Upper lobe of left lung (tissue), 4 donors: ENCODE measurements around the gene ROCK2.

Experiments
- POLR2A ChIP-seq, 4 donors: fragments of 450-650 bp; IDR thresholded peaks; one replicate each; pipeline ENCODE4 v1.5.1; 2016 to 2017; ENCODE audit warnings: antibody characterized with exemption in 4 of 4, mild to moderate bottlenecking in 2 of 4
- TF ChIP-seq, protein P1 (sequence below), 6 experiments: fragments of 450-650 bp in 4 of 6; fragments of 200-600 bp in 2 of 6; sonication (generic) in 2 of 6; IDR thresholded peaks; one replicate each; pipeline ENCODE4 v1.5.1; 2016 to 2019; ENCODE audit warnings: antibody characterized with exemption in 6 of 6

DNA sequence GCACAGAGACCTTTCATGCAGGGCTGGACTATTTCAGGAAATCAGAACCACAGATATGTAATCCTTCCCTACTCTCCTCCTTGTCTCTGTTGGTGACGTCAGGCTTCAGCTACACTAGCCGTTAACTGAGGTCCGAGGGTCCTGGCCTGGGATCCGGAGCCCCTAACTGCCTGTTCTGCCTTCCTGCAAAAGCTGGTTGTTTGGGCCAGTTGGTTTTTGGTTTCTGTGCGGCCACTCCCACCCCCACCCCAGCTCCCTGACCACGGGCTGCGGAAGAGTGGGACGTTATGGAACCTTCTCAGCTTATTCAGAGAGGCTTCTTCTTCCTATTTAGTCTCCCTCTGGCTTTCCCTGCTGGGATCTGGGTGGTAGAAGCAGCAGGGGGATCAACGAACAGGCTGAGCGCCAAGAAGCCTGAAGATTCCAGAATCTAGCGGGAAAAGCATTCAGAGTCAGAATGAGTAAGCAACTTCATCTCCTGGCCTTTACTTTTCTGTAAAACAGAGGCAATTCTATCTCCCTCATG lies 49.3 kb upstream of the ROCK2 start:
- TF ChIP-seq, protein P1, sequence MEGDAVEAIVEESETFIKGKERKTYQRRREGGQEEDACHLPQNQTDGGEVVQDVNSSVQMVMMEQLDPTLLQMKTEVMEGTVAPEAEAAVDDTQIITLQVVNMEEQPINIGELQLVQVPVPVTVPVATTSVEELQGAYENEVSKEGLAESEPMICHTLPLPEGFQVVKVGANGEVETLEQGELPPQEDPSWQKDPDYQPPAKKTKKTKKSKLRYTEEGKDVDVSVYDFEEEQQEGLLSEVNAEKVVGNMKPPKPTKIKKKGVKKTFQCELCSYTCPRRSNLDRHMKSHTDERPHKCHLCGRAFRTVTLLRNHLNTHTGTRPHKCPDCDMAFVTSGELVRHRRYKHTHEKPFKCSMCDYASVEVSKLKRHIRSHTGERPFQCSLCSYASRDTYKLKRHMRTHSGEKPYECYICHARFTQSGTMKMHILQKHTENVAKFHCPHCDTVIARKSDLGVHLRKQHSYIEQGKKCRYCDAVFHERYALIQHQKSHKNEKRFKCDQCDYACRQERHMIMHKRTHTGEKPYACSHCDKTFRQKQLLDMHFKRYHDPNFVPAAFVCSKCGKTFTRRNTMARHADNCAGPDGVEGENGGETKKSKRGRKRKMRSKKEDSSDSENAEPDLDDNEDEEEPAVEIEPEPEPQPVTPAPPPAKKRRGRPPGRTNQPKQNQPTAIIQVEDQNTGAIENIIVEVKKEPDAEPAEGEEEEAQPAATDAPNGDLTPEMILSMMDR (IDR thresholded peaks at IDR 0.05): no peak
- no peak for TF ChIP-seq POLR2A (IDR thresholded peaks at IDR 0.05)
